C4-2B (cell line): ENCODE results near the gene DDX20.

ENCODE experiments used
- H3K27ac ChIP-seq: fragments of 450-650 bp; 2 replicates; pipeline ENCODE4 v1.5.1; 2017
- ZFX ChIP-seq: fragments of 450-650 bp; IDR thresholded peaks from 2 replicates; pipeline ENCODE4 v1.6.1; 2017
- TF ChIP-seq, protein P1 (sequence below): fragments of 450-650 bp; conservative IDR thresholded peaks from 2 replicates; pipeline ENCODE4 v1.5.1; 2017; ENCODE audit warnings: mild to moderate bottlenecking

Gene DDX20

DNA sequence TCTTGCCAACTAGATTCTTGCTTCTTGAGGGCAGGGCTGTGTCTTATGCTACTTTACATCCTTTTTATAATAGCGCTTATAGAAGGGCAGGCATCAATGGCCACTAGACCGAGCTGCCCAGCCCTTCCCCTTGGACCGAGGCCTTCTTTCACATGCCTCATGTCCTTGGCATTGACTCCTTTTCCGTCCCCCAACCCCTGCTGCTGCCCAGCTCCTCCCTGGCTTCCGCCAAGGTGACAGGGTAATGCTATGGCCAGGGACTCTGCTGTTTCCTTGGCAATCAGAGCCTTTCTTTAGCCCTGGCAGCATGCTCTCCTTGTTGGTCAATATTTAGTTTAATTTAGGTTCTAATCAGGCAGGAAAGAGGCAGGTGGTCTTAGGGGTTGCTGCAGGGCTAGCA, 48.2 kb downstream of the DDX20 start:
- TF ChIP-seq ZFX: no peak
- TF ChIP-seq, protein P1, sequence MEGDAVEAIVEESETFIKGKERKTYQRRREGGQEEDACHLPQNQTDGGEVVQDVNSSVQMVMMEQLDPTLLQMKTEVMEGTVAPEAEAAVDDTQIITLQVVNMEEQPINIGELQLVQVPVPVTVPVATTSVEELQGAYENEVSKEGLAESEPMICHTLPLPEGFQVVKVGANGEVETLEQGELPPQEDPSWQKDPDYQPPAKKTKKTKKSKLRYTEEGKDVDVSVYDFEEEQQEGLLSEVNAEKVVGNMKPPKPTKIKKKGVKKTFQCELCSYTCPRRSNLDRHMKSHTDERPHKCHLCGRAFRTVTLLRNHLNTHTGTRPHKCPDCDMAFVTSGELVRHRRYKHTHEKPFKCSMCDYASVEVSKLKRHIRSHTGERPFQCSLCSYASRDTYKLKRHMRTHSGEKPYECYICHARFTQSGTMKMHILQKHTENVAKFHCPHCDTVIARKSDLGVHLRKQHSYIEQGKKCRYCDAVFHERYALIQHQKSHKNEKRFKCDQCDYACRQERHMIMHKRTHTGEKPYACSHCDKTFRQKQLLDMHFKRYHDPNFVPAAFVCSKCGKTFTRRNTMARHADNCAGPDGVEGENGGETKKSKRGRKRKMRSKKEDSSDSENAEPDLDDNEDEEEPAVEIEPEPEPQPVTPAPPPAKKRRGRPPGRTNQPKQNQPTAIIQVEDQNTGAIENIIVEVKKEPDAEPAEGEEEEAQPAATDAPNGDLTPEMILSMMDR: no peak
- no peak overlapping the region for H3K27ac ChIP-seq

DNA sequence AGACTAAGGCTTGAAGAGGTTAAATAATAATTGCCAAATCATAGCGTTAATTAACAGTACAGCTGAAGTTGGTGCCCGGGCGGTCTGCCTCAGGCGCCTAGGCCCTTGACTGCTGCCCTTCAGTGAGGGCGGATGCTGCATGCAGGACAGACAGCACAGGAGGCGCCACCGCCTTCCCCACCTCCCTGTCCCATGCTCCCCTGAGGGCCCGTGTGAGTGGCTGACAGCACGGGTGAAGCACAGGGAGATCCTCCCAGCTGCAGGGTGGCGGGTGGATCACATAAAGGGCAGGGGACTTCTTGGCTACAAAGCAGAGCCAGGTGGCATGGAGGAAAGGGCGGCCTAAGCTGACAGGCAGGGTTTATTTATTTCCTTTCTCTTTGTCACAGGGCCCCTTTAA, 49.1 kb downstream of the DDX20 start:
- H3K27ac ChIP-seq: no peak overlapping the region
- TF ChIP-seq, protein P1: no peak
- TF ChIP-seq ZFX: no peak

DNA sequence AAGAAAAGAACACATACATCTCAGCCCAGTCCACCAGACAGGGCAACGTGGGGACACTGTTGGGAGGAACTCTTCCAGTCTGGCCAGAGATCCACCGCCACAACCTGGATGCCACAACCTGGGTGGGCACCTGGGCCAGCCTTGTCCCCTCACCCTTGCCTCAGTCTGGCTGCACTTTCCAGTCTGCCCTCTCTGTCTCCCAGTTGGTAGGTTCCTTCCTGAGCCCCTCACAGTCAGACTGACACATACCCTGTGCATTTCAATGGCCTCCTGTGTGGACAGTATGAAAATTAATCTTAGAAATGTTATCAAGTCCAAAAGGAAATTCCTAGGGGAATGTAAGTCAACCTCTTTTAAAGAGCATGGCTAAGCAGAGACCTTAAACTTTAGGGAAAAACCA, 49.5 kb downstream of the DDX20 start:
- H3K27ac ChIP-seq: no peak overlapping the region
- TF ChIP-seq, protein P1: no peak
- TF ChIP-seq ZFX: no peak

DNA sequence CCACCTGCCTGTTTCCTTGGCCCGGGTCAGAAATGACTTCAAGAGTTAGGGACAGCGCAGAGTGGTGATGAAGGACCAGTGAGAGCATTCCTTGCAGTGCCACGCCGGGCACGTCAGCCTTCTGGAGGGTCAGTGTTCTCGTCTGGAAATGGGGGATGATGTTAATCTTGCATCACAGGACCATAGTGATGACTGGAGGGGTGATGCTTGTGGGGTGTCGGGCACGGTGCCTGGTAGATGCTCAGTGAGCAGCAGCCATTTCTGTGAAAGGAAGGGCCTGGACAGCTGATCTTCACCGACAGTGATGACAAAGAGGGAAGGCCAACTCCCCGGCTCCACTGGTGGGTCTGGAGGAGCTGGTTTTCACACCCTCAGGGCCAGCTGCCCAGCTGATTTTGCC, 56.2 kb downstream of the DDX20 start:
- no peak for TF ChIP-seq ZFX
- TF ChIP-seq, protein P1: no peak
- no peak overlapping the region for H3K27ac ChIP-seq

DNA sequence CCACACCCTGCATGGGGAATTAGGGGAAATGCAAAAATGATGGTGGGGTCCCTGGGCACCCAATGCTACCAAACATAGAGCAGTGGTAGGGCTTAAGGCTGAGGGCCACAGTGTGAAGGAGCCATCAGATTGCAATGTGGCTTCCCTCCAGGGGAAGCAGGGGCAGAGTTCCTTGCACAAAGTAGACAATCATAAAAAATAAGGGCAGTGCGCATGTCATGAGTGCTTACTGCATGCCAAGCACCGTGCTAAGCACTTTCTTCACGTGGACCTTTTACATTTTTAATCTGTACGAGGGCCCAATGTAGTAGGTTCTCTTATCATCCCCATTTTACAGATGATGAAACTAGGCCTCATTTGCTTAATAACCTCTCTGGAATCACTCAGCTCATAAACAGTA, 56.6 kb downstream of the DDX20 start:
- no peak overlapping the region for H3K27ac ChIP-seq
- TF ChIP-seq, protein P1: no peak
- TF ChIP-seq ZFX: no peak

DNA sequence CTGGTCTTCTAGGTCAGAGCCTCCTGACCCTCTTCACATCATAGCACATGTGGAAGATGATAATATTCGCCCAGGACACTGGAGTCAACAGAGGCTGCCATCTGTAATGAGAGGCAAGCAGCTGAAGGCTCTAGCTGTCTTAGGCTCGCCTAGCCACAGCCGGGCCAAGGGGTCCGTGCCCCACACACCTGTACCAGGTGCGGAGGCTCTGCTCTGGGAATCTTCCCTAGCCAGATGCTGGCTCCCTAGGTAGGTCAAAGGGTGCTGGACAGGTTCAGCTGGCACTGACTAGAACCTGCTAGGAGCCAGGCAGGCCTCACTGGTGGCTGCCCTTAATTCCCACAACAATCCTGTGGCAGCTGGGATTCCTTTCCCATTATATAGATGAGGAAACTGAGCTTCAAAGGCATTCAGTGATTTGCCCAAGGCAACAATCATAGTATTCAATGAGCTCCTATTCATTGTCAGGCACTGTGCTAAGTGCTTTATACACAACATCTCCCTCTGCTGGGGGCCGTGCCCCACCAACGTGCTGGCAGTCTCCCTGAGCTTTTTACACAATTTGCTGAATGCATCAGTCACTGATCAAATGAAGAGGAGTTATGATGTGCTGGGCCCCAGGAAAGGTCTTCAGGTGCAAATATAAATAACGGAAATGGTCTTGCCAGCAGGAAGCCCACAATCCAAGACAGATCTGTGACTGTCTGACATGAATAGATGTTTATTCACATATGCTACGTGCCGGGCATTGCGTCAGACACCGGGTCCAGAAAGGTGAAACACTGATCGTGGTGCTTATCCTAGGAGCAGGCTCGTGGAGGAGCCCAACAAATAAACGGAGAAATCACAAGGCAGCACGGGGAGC, 58.0 kb downstream of the DDX20 start:
- H3K27ac ChIP-seq: no peak overlapping the region
- no peak for TF ChIP-seq ZFX

DNA sequence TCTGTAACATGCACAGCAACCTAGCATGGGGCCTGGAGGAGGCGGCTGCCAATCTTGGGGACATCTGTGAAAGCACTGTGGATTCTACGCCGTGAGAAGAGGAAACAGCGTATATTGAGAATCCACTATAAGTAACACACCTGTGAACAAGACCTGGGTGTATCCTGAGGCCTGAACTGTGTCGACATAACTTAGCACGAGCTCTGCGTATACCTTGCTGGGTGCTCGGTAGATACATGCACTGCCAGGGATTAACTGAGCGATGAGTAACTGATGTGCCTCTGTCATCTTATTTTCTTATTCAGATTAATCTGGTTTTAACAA, 58.6 kb downstream of the DDX20 start:
- TF ChIP-seq ZFX: no peak
- TF ChIP-seq, protein P1: no peak

DNA sequence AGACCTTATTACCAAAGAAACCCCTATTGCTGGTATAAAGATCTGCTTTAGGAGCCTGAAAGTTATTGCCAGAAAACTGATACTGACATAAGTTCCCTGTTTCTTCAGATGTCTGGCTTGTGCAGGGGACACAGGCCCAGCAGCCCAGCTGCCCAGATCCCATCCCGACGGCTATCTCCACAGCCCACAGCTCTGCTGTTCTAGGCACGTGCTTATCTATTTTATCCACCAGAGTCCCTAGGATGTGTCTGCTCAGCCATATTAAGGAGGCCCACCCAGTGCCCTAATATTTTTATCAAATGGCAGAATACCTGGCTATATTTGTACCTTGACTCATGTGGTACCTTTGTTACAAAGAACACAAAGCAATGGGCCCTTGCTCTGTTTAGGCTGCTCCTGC, 58.9 kb downstream of the DDX20 start:
- no peak for TF ChIP-seq ZFX
- TF ChIP-seq, protein P1: no peak
- no peak overlapping the region for H3K27ac ChIP-seq

More for the DNA sequence above, 58.6 kb downstream of the DDX20 start:
- H3K27ac ChIP-seq: no peak overlapping the region
